BE2C (cell line): ENCODE results near the gene OLFM1.
"Not testable (repeated sequence)": the region's sequence is repeated elsewhere in the genome, so short reads cannot be mapped to it uniquely, and the experiment has no call there.

Experiments
- DNase-seq: peaks from one replicate; pipeline ENCODE4 v3.0.0-alpha.2; 2020
- H3K27me3 ChIP-seq: fragments of 250-450 bp; sonication (Bioruptor Pico); 2 replicates; pipeline ENCODE4 v1.5.1; 2020; ENCODE audit warnings: mild to moderate bottlenecking
- H3K36me3 ChIP-seq: fragments of 250-450 bp; sonication (Bioruptor Pico); 2 replicates; pipeline ENCODE4 v1.5.1; 2020; ENCODE audit warnings: mild to moderate bottlenecking
- H3K4me1 ChIP-seq: fragments of 250-450 bp; sonication (Bioruptor Pico); 2 replicates; pipeline ENCODE4 v1.5.1; 2020
- H3K4me3 ChIP-seq: 2 replicates; pipeline ENCODE4 v1.5.1; 2011; ENCODE audit warnings: low read depth, low read length
- H3K9me3 ChIP-seq: fragments of 250-450 bp; sonication (Bioruptor Pico); 2 replicates; pipeline ENCODE4 v1.5.1; 2020
- TF ChIP-seq, protein P1 (sequence below): IDR thresholded peaks from 2 replicates; pipeline ENCODE4 v1.5.1; 2012; ENCODE audit warnings: mild to moderate bottlenecking, low read depth, low read length

The OLFM1 gene

DNA sequence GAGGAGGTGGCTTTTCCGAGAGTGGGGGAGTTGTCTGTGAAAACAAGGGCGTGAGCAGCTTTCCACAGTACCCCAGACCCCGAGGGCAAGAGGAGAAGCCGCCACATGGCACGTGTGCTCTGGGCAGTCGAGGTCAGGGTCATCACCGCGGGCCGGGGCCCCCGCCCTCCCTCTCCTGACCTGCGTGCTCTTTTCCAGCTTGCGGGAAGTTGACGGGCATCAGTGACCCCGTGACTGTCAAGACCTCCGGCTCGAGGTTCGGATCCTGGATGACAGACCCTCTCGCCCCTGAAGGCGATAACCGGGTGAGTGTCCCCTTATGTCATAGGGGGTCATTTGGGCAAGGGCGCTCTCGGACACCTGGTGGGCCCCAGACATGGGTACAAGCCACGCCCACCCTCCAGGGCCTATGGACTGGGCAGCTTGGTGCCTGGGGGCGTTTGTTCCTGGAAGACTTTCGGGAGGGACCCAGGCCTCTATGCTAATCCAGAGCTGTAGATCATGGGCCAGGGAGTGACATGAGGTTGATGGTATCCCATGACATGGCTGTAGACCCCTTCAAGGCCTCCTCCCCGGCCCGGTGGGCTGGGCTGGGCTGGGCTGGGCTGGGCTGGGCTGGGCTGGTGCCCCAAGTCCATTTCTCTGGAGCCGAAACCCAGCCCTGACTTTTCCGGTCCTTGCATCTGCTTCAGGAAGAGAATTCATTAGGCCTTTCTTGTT lies 19.2 kb downstream of the OLFM1 start:
- TF ChIP-seq, protein P1, sequence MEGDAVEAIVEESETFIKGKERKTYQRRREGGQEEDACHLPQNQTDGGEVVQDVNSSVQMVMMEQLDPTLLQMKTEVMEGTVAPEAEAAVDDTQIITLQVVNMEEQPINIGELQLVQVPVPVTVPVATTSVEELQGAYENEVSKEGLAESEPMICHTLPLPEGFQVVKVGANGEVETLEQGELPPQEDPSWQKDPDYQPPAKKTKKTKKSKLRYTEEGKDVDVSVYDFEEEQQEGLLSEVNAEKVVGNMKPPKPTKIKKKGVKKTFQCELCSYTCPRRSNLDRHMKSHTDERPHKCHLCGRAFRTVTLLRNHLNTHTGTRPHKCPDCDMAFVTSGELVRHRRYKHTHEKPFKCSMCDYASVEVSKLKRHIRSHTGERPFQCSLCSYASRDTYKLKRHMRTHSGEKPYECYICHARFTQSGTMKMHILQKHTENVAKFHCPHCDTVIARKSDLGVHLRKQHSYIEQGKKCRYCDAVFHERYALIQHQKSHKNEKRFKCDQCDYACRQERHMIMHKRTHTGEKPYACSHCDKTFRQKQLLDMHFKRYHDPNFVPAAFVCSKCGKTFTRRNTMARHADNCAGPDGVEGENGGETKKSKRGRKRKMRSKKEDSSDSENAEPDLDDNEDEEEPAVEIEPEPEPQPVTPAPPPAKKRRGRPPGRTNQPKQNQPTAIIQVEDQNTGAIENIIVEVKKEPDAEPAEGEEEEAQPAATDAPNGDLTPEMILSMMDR = no peak
- H3K36me3 ChIP-seq = peaks cover 50% of the 10 kb centered on the region
- H3K4me1 ChIP-seq = no peaks in the 10 kb centered on the region
- no peak for DNase-seq
- no peaks in the 10 kb centered on the region for H3K27me3 ChIP-seq
- no peaks in the 10 kb centered on the region for H3K9me3 ChIP-seq
- H3K4me3 ChIP-seq = no peak overlapping the region

DNA sequence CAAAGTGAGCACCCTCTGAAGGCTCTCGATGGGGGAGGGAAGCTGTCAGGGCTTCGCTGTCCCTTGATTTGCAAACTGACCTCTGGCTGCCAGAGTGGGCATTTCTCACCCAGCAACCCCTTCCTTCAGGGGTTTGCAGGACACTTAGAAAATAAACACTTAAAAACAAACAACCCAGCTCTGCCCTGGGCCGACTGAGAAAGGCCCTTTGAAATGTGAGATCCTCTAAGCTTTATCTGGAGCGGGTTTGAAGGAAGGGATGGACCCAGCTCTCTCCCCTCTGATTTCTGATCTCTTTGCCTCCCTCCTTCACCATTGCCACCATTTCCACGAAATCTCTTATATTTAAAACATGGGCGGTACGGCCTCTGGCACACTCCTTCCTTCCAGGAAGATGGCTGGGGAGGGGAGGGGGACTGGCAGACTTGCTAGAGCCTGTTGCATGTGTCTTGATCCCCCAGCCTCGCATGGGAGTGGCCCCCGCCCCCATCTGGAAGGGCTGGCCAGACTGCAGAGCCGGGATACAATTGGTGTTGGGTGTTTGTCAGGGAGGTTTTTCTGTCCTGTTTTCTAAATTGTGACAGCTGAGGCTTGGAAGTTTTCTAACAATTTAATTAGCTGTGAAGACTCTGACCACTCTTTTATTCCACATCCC lies 20.2 kb downstream of the OLFM1 start:
- Histone ChIP-seq H3K36me3 (peaks cover 46% of the 10 kb centered on the region), H3K9me3 (no peaks in the 10 kb centered on the region), H3K4me1 (no peaks in the 10 kb centered on the region), H3K27me3 (no peaks in the 10 kb centered on the region), H3K4me3 (no peak overlapping the region)
- TF ChIP-seq, protein P1 = no peak
- DNase-seq = no peak

DNA sequence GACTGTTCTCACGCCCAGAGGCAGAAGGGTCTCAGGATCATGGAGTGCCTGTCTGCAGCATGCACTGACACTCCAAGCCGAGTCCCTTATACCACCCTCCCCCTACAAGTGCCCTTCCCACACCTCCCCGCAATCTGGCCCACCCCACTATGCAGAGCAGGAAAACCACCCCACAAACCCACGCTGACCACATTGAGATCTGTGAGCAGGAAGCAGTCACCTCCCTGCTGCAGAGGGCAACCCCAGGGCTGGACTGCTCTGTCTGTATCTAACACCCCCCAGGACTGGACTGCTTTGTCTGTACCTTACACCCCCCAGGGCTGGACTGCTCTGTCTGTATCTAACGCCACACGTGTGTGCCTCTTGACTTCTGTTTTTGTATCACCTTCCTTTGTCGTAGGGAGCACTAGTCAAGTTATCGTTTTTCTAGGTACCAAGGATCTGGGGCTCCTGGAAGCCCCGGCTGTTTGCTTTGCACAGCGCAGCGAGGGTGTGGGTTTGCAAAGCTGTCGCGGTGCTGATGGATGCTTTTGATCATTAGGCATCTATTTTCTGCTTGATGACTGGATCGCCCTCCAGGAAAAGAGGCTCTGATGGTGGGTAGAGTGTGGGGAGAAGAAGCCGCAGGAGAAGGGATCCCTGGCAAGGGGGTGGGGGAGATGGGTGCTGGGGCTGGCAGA lies 21.5 kb downstream of the OLFM1 start:
- Histone ChIP-seq H3K4me3 (no peak overlapping the region), H3K27me3 (no peaks in the 10 kb centered on the region), H3K36me3 (peaks cover 44% of the 10 kb centered on the region), H3K4me1 (no peaks in the 10 kb centered on the region), H3K9me3 (no peaks in the 10 kb centered on the region)
- TF ChIP-seq, protein P1 = no peak
- DNase-seq = no peak

DNA sequence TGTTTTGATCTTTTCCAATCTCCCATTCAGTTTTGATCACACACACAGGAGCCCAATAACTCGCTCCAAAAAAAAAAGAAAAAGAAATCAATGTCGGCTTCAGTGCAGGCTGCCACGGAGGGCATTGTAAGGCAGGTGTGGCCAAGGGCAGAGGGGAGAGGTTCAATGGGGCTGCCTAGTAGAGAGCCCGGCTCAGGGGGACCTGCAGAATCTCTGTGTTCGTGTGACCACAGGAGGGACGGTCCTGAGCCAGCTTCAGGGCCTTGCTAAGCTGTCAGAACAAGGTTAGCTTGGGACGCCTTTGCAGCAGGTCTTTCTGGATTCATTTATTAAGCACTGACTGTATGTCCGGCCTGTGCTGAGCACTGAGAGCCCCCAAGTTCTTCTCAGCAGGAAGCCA lies 22.2 kb downstream of the OLFM1 start:
- H3K9me3 ChIP-seq = no peaks in the 10 kb centered on the region
- H3K27me3 ChIP-seq = no peaks in the 10 kb centered on the region
- no peak overlapping the region for H3K4me3 ChIP-seq
- no peak for DNase-seq
- peaks cover 37% of the 10 kb centered on the region for H3K36me3 ChIP-seq
- TF ChIP-seq, protein P1 = no peak
- H3K4me1 ChIP-seq = no peaks in the 10 kb centered on the region

DNA sequence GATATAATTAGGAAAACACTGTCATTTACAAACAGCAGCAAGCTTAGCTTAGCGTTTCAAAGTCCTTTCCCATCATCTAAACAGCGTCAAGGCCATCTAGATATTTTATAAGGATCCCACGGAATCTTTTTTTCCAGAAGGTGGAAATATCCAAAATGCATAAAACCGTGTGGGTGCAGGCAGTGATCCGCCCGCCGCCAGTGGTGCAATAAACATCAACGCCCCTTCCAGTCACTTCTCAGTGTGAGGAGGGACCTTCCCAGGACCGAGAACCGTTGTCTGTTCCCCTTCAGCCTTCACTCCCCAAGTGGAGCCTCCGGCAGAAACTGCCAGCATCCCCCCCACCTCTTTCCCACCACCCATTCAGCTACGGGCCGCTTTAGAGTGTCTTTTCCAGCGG lies 22.9 kb downstream of the OLFM1 start:
- Histone ChIP-seq H3K27me3 (no peaks in the 10 kb centered on the region), H3K9me3 (no peaks in the 10 kb centered on the region), H3K4me1 (no peaks in the 10 kb centered on the region), H3K36me3 (peaks cover 41% of the 10 kb centered on the region), H3K4me3 (no peak overlapping the region)
- no peak for DNase-seq
- TF ChIP-seq, protein P1 = no peak

DNA sequence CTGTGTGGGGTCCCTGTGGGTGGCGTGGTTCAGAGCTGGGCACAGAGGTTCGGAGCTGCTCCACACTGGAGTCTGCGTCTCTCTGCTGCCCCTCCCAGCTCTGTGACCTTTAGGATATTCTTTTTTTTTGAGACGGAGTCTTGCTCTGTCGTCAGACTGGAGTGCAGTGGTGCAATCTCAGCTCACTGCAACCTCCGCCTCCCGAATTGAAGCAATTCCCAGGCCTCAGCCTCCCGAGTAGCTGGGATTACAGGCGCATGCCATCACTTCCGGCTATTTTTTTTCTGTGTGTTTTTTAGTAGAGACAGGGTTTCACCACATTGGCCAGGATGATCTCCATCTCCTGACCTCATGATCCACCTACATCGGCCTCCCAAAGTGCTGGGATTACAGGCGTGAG lies 24.1 kb downstream of the OLFM1 start:
- H3K27me3 ChIP-seq, H3K9me3 ChIP-seq, H3K4me1 ChIP-seq, DNase-seq, H3K4me3 ChIP-seq: not testable (repeated sequence)
- peaks cover 35% of the 10 kb centered on the region for H3K36me3 ChIP-seq
